ENCODE measurements around the gene ITPA.
A peak's percentile ranks its signal among the peaks of the same experiment; 100 is the strongest.

The ITPA gene

DNA sequence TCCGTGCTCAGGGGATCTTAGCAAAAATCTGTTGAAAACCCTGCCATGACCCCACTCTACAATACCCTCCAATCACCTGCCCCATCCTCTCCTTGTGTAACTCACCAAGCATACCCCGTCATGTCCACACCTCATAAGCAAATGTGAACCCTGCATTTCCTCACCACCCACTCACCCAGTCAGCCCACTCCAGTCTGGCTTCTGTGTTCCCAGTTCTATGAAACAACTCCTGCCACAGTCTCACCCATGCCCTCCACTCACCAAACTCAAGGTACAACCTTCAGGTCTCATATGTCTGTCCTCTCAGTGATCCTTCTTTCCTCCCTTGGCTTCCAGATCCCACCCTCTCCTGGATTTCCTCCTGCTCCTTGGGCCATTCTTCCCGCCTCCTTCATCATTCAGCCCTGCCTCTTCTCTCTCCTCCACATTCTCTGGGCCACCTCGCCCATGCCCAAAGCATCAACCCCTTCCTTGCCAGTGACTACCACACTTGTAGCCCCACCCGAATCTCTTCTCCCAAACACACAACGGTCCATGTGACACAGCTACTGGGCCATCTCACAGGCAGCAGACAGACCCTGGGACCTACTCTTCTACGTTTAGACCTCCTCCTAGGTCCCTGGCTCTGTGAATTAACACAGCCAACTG is 13.6 kb upstream of the ITPA start:
- TF ChIP-seq, protein P1, sequence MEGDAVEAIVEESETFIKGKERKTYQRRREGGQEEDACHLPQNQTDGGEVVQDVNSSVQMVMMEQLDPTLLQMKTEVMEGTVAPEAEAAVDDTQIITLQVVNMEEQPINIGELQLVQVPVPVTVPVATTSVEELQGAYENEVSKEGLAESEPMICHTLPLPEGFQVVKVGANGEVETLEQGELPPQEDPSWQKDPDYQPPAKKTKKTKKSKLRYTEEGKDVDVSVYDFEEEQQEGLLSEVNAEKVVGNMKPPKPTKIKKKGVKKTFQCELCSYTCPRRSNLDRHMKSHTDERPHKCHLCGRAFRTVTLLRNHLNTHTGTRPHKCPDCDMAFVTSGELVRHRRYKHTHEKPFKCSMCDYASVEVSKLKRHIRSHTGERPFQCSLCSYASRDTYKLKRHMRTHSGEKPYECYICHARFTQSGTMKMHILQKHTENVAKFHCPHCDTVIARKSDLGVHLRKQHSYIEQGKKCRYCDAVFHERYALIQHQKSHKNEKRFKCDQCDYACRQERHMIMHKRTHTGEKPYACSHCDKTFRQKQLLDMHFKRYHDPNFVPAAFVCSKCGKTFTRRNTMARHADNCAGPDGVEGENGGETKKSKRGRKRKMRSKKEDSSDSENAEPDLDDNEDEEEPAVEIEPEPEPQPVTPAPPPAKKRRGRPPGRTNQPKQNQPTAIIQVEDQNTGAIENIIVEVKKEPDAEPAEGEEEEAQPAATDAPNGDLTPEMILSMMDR (IDR thresholded peaks at IDR 0.05; ENCODE audit: low read depth, low read length, missing control alignments), result no peak
- no peak for DNase-seq (ENCODE audit: low read depth)
- H3K4me3 ChIP-seq (ENCODE audit: low read depth, low read length), result no peak overlapping the region

GRCh38 chr20:3199206-3199605 is 10.1 kb upstream of the ITPA start:
- no peak for DNase-seq (ENCODE audit: low read depth)
- TF ChIP-seq, protein P1 (IDR thresholded peaks at IDR 0.05; ENCODE audit: low read depth, low read length, missing control alignments), result no peak
- H3K4me3 ChIP-seq (ENCODE audit: low read depth, low read length), result no peak overlapping the region

DNA sequence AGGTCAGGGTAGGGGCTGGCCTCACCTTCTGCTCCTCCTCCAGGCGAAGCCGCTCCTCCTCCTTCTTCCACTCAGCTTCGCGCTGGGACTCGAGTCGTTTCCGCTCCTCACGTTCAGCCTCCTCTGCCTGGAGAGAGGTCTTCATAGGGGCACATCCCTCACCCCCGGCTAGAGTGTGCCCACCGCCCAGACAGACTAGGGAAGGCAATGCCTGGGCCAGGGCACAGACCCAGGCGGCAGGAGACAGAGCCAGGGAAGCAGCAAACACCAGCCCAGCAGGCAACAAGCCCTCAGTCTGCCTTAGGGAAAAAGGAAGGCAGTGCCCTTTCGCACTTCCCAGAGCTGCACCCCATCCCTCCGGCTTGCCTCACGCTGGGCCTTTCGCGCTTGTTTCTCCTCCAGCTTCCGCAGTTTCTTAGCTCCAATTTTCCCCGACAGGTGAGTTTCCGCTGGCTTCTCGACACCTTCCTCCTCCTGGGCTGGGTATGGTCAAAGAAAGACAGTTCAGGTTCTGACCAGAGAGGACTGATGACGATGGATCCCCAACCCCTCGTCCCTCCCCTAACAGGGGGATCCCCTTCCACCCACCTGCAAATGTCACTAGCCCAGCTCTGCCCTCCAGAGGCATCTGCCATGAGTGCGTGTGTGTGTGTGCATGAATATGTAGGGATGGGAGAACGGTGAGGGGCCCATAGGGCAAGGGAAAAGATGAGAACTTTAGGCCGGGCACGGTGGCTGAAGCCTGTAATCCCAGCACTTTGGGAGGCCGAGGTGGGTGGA is 9.1 kb upstream of the ITPA start:
- no peak for DNase-seq (ENCODE audit: low read depth)
- TF ChIP-seq, protein P1 (IDR thresholded peaks at IDR 0.05; ENCODE audit: low read depth, low read length, missing control alignments), result no peak
- no peak overlapping the region for H3K4me3 ChIP-seq (ENCODE audit: low read depth, low read length)

DNA sequence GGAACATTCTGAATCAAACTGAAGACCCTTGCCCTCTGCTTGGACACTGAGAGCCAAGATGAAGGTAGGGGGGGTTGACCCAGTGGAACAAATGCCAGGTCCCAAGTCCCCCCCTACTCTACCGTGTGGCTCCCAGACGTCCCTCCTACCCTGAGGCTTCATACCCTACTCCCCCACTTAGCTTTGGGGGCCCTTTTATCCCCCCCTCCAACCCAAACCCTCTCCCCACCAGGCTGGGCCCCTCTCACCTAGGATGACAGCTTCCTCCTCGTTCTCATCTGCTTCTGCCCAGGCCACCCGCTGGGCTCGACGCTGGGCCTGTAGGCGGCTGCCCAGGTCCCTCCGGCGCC is 6.4 kb upstream of the ITPA start:
- TF ChIP-seq, protein P1 (IDR thresholded peaks at IDR 0.05; ENCODE audit: low read depth, low read length, missing control alignments), result no peak
- peak overlapping the region; percentile 74 for H3K4me3 ChIP-seq (ENCODE audit: low read depth, low read length)
- DNase-seq (ENCODE audit: low read depth), result no peak

DNA sequence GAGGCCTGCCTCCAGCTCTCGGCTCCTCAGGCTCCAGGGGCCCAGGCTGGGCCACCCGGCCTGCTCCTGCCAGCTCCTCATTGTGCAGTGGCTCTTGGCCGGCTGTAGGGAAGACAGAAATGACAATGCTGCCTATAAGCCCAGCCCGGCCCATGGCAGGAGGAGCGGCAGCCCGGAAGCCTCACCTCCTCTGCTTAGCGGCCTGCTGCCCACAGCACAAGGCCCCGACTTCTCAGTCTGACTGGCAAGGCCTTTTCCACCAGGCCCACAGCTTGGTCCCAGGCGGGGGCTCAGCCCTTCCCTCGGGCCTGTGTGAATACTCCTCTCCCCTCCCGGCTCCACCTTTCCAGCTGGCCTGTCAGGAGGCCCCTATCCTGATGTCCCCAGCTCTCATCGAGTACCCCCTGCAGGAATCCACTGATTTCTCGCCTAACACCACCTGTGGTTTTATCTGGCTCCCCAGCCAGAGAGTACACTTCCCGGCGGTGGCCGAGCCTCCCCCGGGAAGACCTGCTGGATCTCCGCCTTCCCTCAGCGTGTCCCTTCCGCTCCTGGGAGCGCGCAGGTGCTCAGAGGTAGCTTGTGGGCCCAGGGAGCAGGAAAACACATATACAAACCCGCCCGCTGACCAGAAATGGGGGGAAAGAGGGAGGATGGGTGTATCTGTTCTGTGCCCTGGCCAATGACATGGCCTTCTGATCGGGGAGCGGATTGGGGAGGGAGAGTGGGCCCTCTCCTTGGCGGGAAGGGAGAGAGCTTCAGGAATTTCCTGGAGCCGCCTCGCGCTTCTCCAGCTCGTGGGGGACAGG is 5.8 kb upstream of the ITPA start:
- DNase-seq (ENCODE audit: low read depth), result no peak
- TF ChIP-seq, protein P1 (IDR thresholded peaks at IDR 0.05; ENCODE audit: low read depth, low read length, missing control alignments), result no peak
- peak overlapping the region; percentile 74 for H3K4me3 ChIP-seq (ENCODE audit: low read depth, low read length)

- peak within 1 kb of the TSS; percentile 74 for H3K4me3 ChIP-seq (ENCODE audit: low read depth, low read length)
- TF ChIP-seq, protein P1 (IDR thresholded peaks at IDR 0.05; ENCODE audit: low read depth, low read length, missing control alignments), result no peak
- peak; percentile 47 for DNase-seq (ENCODE audit: low read depth)
These were observed 5.0 kb upstream of the ITPA start, which contains the start of gene DDRGK1 for GRCh38 chr20:3204124-3204794. Gene DDRGK1, minus strand, starts transcription at chr20:3204682. Its CDS starts 55 bp downstream, at chr20:3204627.
